ENCODE data around the gene DDX55. TPM values are rescaled to one million over a fixed set of nuclear protein-coding genes. Genes with fewer than 3 reads are reported as not detected.
"Not testable (repeated sequence)": the region's sequence is repeated elsewhere in the genome, so short reads cannot be mapped to it uniquely, and the experiment has no call there.

Gene DDX55
- total RNA-seq, 2 donors from 2014 or later, result 9.8 to 19.8 TPM

- intact Hi-C loops (cut with DNase I), result no loop called here
- DNase-seq (ENCODE audit: low spot score), result no peak
Measured at GRCh38 chr12:123602651-123603195, 824 bp downstream of the DDX55 start.

GRCh38 chr12:123603495-123603894 is 1.6 kb downstream of the DDX55 start:
- DNase-seq (ENCODE audit: low spot score); intact Hi-C loops (cut with DNase I): not testable (repeated sequence)

GRCh38 chr12:123607756-123608155 is 5.9 kb downstream of the DDX55 start:
- DNase-seq (ENCODE audit: low spot score), result no peak
- intact Hi-C loops (cut with DNase I), result no loop called here

GRCh38 chr12:123608182-123608581 is 6.3 kb downstream of the DDX55 start:
- no peak for DNase-seq (ENCODE audit: low spot score)
- intact Hi-C loops (cut with DNase I), result no loop called here

GRCh38 chr12:123614110-123614509 is 12.2 kb downstream of the DDX55 start:
- DNase-seq (ENCODE audit: low spot score), result no peak
- intact Hi-C loops (cut with DNase I), result no loop called here

GRCh38 chr12:123614531-123614930 is 12.6 kb downstream of the DDX55 start:
- DNase-seq (ENCODE audit: low spot score), result no peak
- intact Hi-C loops (cut with DNase I), result no loop called here

GRCh38 chr12:123617144-123617543 is 15.2 kb downstream of the DDX55 start:
- intact Hi-C loops (cut with DNase I), result no loop called here
- no peak for DNase-seq (ENCODE audit: low spot score)

- intact Hi-C loops (cut with DNase I), result no loop called here
- no peak for DNase-seq (ENCODE audit: low spot score)
Measured at GRCh38 chr12:123617580-123617979, 15.7 kb downstream of the DDX55 start.

GRCh38 chr12:123621101-123621500 is 19.2 kb downstream of the DDX55 start:
- DNase-seq (ENCODE audit: low spot score), result no peak
- intact Hi-C loops (cut with DNase I), result no loop called here

GRCh38 chr12:123621619-123622530 is 20.0 kb downstream of the DDX55 start:
- intact Hi-C loops (cut with DNase I), result no loop called here

GRCh38 chr12:123633379-123634141 is 31.7 kb downstream of the DDX55 start, which contains the start of the genes EIF2B1 and GTF2H3:
TSS of gene EIF2B1 (minus strand) at chr12:123633686. CDS start at chr12:123633557, 129 bp downstream.
TSS of gene GTF2H3 (plus strand) at chr12:123633829. CDS start at chr12:123633860, 31 bp downstream.
- intact Hi-C loops (cut with DNase I), result no loop called here

More at GRCh38 chr12:123621619-123622530, 20.0 kb downstream of the DDX55 start:
- DNase-seq (ENCODE audit: low spot score), result no peak

GRCh38 chr12:123634142-123634561 is 32.3 kb downstream of the DDX55 start:
- no peak for DNase-seq (ENCODE audit: low spot score)
- intact Hi-C loops (cut with DNase I), result no loop called here

More at GRCh38 chr12:123633379-123634141, 31.7 kb downstream of the DDX55 start, which contains the start of the genes EIF2B1 and GTF2H3:
- peak; percentile 98 for DNase-seq (ENCODE audit: low spot score)

- no peak for DNase-seq (ENCODE audit: low spot score)
- intact Hi-C loops (cut with DNase I), result no loop called here
Measured at GRCh38 chr12:123643911-123644310, 42.0 kb downstream of the DDX55 start.

GRCh38 chr12:123645380-123645779 is 43.5 kb downstream of the DDX55 start:
- DNase-seq (ENCODE audit: low spot score), result no peak

GRCh38 chr12:123645878-123646277 is 44.0 kb downstream of the DDX55 start:
- intact Hi-C loops (cut with DNase I), result no loop called here
- DNase-seq (ENCODE audit: low spot score), result no peak

More at GRCh38 chr12:123645380-123645779, 43.5 kb downstream of the DDX55 start:
- intact Hi-C loops (cut with DNase I), result no loop called here

- intact Hi-C loops (cut with DNase I), result no loop called here
- no peak for DNase-seq (ENCODE audit: low spot score)
Measured at GRCh38 chr12:123648401-123648800, 46.5 kb downstream of the DDX55 start.

- no peak for DNase-seq (ENCODE audit: low spot score)
- intact Hi-C loops (cut with DNase I), result no loop called here
Measured at GRCh38 chr12:123654129-123654701, 52.3 kb downstream of the DDX55 start.

GRCh38 chr12:123655420-123655819 is 53.5 kb downstream of the DDX55 start:
- intact Hi-C loops (cut with DNase I), result no loop called here
- no peak for DNase-seq (ENCODE audit: low spot score)

GRCh38 chr12:123656392-123656791 is 54.5 kb downstream of the DDX55 start:
- no peak for DNase-seq (ENCODE audit: low spot score)
- intact Hi-C loops (cut with DNase I), result no loop called here
